Measurements from ENCODE around the gene HEPACAM2.

GRCh38 chr7:93202594-93203250 lies 23.5 kb downstream of the HEPACAM2 start:
- TF ChIP-seq CTCF (IDR thresholded peaks at IDR 0.05; ENCODE audit: poor library complexity) (no peak), EZH2 (IDR thresholded peaks at IDR 0.05; ENCODE audit: borderline replicate concordance) (no peak)

Measured in hepatocyte (in vitro differentiated cells).